IMR-90 (cell line): ENCODE data around the gene SORBS1. TPM values are rescaled to one million over a fixed set of nuclear protein-coding genes. Genes with fewer than 3 reads are reported as not detected.

Experiments
- ATAC-seq: fragments of 200-7000 bp; cut with Tn5 transposase; 2 replicates; pipeline ENCODE4 v1.9.1; 2020; ENCODE audit warnings: low read depth, mild to moderate bottlenecking, moderate library complexity
- BruUV-seq: library from RNA; stranded (reverse); fragments of 400-500 nt; replicated peaks from 2 replicates; lab custom pipeline; 2021; lab: Mats Ljungman, UMichigan
- CTCF ChIA-PET: fragments of 300-600 bp; formaldehyde crosslinking; extraction: SDS; loops from one replicate; lab custom pipeline; 2021; ENCODE audit warnings: antibody characterized with exemption; lab: Yijun Ruan, JAX
- POLR2A ChIA-PET: fragments of 300-600 bp; sonication (Branson Sonifier 250); formaldehyde crosslinking; loops from one replicate; lab custom pipeline; 2022; ENCODE audit warnings: antibody characterized with exemption; ENCODE audit not compliant: unreplicated experiment; lab: Charles Lee
- DNase-seq: peaks from one replicate; pipeline ENCODE4 v3.0.0; 2013
- H2AFZ ChIP-seq: replicated peaks from 2 replicates; pipeline ENCODE3; 2013; ENCODE audit warnings: low read length, mild to moderate bottlenecking; ENCODE audit not compliant: poor library complexity
- H2AK5ac ChIP-seq: 2 replicates; pipeline ENCODE4 v1.6.1; 2013; ENCODE audit warnings: low read depth, low read length, inconsistent platforms
- H2AK9ac ChIP-seq: replicated peaks from 2 replicates; pipeline ENCODE3; 2013; ENCODE audit warnings: mild to moderate bottlenecking, low read depth, low read length, moderate library complexity; ENCODE audit not compliant: poor library complexity
- H2BK120ac ChIP-seq: 2 replicates; pipeline ENCODE4 v1.6.1; 2013; ENCODE audit warnings: low read depth, low read length, inconsistent platforms
- H2BK15ac ChIP-seq: 3 replicates; pipeline ENCODE4 v1.6.1; 2013; ENCODE audit warnings: low read depth, low read length, inconsistent platforms
- H2BK20ac ChIP-seq: 2 replicates; pipeline ENCODE4 v1.6.1; 2013; ENCODE audit warnings: low read depth, mild to moderate bottlenecking, inconsistent platforms, low read length, moderate library complexity
- H2BK5ac ChIP-seq: 2 replicates; pipeline ENCODE4 v1.6.1; 2013; ENCODE audit warnings: mild to moderate bottlenecking, low read depth, low read length, inconsistent platforms; ENCODE audit not compliant: poor library complexity, severe bottlenecking
- H3K14ac ChIP-seq: replicated peaks from 2 replicates; pipeline ENCODE4 v1.6.1; 2013; ENCODE audit warnings: low read depth, low read length, inconsistent platforms
- H3K18ac ChIP-seq: 2 replicates; pipeline ENCODE4 v1.6.1; 2013; ENCODE audit warnings: low read depth, low read length, control low read depth
- H3K23ac ChIP-seq: 2 replicates; pipeline ENCODE4 v1.6.1; 2013; ENCODE audit warnings: low read depth, low read length, inconsistent platforms
- H3K27ac ChIP-seq: 2 replicates; pipeline ENCODE4 v1.5.1; 2013; ENCODE audit warnings: mild to moderate bottlenecking, control low read depth, low read length; ENCODE audit not compliant: insufficient read depth
- H3K27me3 ChIP-seq: 2 replicates; pipeline ENCODE4 v1.6.1; 2013; ENCODE audit warnings: low read length; ENCODE audit not compliant: control insufficient read depth, insufficient read depth
- H3K36me3 ChIP-seq: 2 replicates; pipeline ENCODE4 v1.6.1; 2013; ENCODE audit warnings: low read length, mixed read lengths; ENCODE audit not compliant: control insufficient read depth, insufficient read depth
- H3K4ac ChIP-seq: 2 replicates; pipeline ENCODE4 v1.6.1; 2013; ENCODE audit warnings: low read depth, low read length, inconsistent platforms
- H3K4me1 ChIP-seq: 2 replicates; pipeline ENCODE4 v1.6.1; 2013; ENCODE audit warnings: low read length, mixed read lengths; ENCODE audit not compliant: control insufficient read depth, insufficient read depth
- H3K4me2 ChIP-seq: 2 replicates; pipeline ENCODE4 v1.6.1; 2013; ENCODE audit warnings: low read depth, mild to moderate bottlenecking, control low read depth, low read length, moderate library complexity
- H3K4me3 ChIP-seq: 2 replicates; pipeline ENCODE4 v1.5.1; 2013; ENCODE audit warnings: low read depth, mild to moderate bottlenecking, control low read depth, low read length, moderate library complexity; ENCODE audit not compliant: insufficient read depth
- H3K56ac ChIP-seq: 2 replicates; pipeline ENCODE4 v1.6.1; 2013; ENCODE audit warnings: low read length, inconsistent platforms; ENCODE audit not compliant: insufficient read depth; ENCODE audit errors: extremely low read depth
- H3K79me1 ChIP-seq, 2 experiments: 2 replicates each; pipeline ENCODE4 v1.6.1; 2013; ENCODE audit warnings: low read length in 2 of 2, inconsistent platforms in 1 of 2, low read depth in 1 of 2
- H3K9ac ChIP-seq: 2 replicates; pipeline ENCODE4 v1.6.1; 2013; ENCODE audit warnings: low read depth, low read length, control low read depth
- H3K9me1 ChIP-seq: 2 replicates; pipeline ENCODE4 v1.6.1; 2013; ENCODE audit warnings: low read length, inconsistent platforms; ENCODE audit not compliant: insufficient read depth
- H3K9me3 ChIP-seq: 2 replicates; pipeline ENCODE4 v1.6.1; 2013; ENCODE audit warnings: low read length; ENCODE audit not compliant: control insufficient read depth, insufficient read depth
- H4K20me1 ChIP-seq: 2 replicates; pipeline ENCODE4 v1.6.1; 2013; ENCODE audit warnings: low read length, inconsistent platforms; ENCODE audit not compliant: insufficient read depth
- H4K5ac ChIP-seq: 2 replicates; pipeline ENCODE4 v1.6.1; 2013; ENCODE audit warnings: mild to moderate bottlenecking, low read depth, low read length, control low read depth
- H4K8ac ChIP-seq, 2 experiments: 2 replicates each; pipeline ENCODE4 v1.6.1; 2013; ENCODE audit warnings: low read depth in 2 of 2, low read length in 2 of 2, control low read depth in 1 of 2, inconsistent platforms in 1 of 2
- H4K91ac ChIP-seq: 2 replicates; pipeline ENCODE4 v1.6.1; 2013; ENCODE audit warnings: low read depth, low read length, inconsistent platforms; ENCODE audit not compliant: insufficient read depth
- BHLHE40 ChIP-seq: fragments of 150-350 bp; IDR thresholded peaks from 2 replicates; pipeline ENCODE4 v1.6.1; 2016; ENCODE audit warnings: mild to moderate bottlenecking, low read depth, low read length
- CEBPB ChIP-seq: IDR thresholded peaks from 2 replicates; pipeline ENCODE4 v1.6.1; 2012; ENCODE audit warnings: low read depth, low read length, improper control_type of control experiment
- CHD1 ChIP-seq: IDR thresholded peaks from 2 replicates; pipeline ENCODE4 v1.6.1; 2012; ENCODE audit warnings: low read depth, low read length, improper control_type of control experiment
- FOS ChIP-seq: fragments of 150-350 bp; IDR thresholded peaks from 2 replicates; pipeline ENCODE4 v1.6.1; 2016; ENCODE audit warnings: low read depth, low read length
- MAFK ChIP-seq: IDR thresholded peaks from 2 replicates; pipeline ENCODE4 v1.6.1; 2012; ENCODE audit warnings: low read depth, low read length, improper control_type of control experiment
- MAZ ChIP-seq: IDR thresholded peaks from 2 replicates; pipeline ENCODE4 v1.6.1; 2012; ENCODE audit warnings: low read depth, mild to moderate bottlenecking, low read length, improper control_type of control experiment, moderate library complexity, borderline replicate concordance
- MXI1 ChIP-seq: IDR thresholded peaks from 2 replicates; pipeline ENCODE4 v1.6.1; 2012; ENCODE audit warnings: low read depth, mild to moderate bottlenecking, low read length, moderate library complexity, borderline replicate concordance
- RAD21 ChIP-seq: IDR thresholded peaks from 2 replicates; pipeline ENCODE4 v1.6.1; 2012; ENCODE audit warnings: low read length, improper control_type of control experiment
- RCOR1 ChIP-seq: IDR thresholded peaks from 2 replicates; pipeline ENCODE4 v1.6.1; 2012; ENCODE audit warnings: mild to moderate bottlenecking, low read length, improper control_type of control experiment; ENCODE audit not compliant: insufficient replicate concordance
- RFX5 ChIP-seq: IDR thresholded peaks from 2 replicates; pipeline ENCODE4 v1.8.0; 2012; ENCODE audit warnings: low read depth, mild to moderate bottlenecking, low read length, moderate library complexity
- SMC3 ChIP-seq: fragments of 150-350 bp; IDR thresholded peaks from 2 replicates; pipeline ENCODE4 v1.6.1; 2016; ENCODE audit warnings: low read depth, mild to moderate bottlenecking, antibody characterized with exemption, low read length, moderate library complexity
- dilution Hi-C: fragments of 300-500 bp; cut with HindIII; formaldehyde crosslinking; loops from one replicate; pipeline ENCODE4 v1.14.3; 2018; ENCODE audit warnings: low sequenced_read_pairs; ENCODE audit not compliant: unreplicated experiment
- in situ Hi-C: fragments of 300-500 bp; cut with MboI; formaldehyde crosslinking; loops from 3 replicates; pipeline ENCODE4 v1.14.3; 2019; ENCODE audit warnings: low sequenced_read_pairs, inconsistent platforms, mixed read lengths
- intact Hi-C: fragments of 100-400 bp; cut with micrococcal nuclease; formaldehyde crosslinking; loops from 2 replicates; pipeline ENCODE4 v1.10.0; 2022
- polyA plus RNA-seq, 3 experiments: library from polyadenylated mRNA; depleted of rRNA; stranded (reverse); fragments of >200 nt; gene quantifications; 2 replicates each; pipeline ENCODE4 v1.2.3, GENCODE V29; 2012; ENCODE audit warnings: low replicate concordance in 1 of 3
- total RNA-seq: library from RNA; depleted of rRNA; stranded (reverse); fragments of >200 nt; gene quantifications from 2 replicates; pipeline ENCODE4 v1.2.3, GENCODE V29; 2012
- TF ChIP-seq, protein P1 (sequence below): conservative IDR thresholded peaks from 2 replicates; pipeline ENCODE4 v1.5.1; 2012; ENCODE audit warnings: mild to moderate bottlenecking, low read depth, low read length, improper control_type of control experiment
- TF ChIP-seq, protein P2 (sequence below): fragments of 150-350 bp; IDR thresholded peaks from 2 replicates; pipeline ENCODE4 v1.6.1; 2017; ENCODE audit warnings: mild to moderate bottlenecking, antibody characterized with exemption, low read length, low read depth

Gene SORBS1
- total and polyA plus RNA-seq, 2 of the 4 experiments (the other 2 are of a cell fraction), result 0.18 to 0.32 TPM

DNA sequence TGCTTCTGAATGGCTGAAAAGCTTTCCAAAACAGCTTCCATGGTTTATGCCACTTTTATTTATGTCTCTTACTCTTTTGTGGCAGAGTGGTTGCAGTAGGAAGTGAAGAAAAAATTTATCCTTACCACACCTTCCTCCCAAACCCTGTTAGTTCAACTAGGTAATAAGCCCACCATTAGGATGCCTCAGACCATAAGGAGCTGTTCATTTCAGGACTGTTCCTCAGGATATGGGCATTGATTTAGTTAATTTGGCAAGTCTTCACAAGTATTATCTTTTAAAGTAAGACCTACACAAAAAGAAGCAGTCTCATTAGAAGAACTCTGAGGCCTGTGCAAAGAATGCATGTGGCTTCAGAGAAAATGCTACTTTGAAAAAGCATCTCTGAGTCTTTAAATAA lies 187.5 kb downstream of the SORBS1 start:
- Histone ChIP-seq H3K36me3 (no peaks in the 10 kb centered on the region), H2BK15ac (no peak overlapping the region), H2AK9ac (no peak overlapping the region), H3K79me1 (no peaks in the 10 kb centered on the region), H3K27me3 (peaks cover 37% of the 10 kb centered on the region), H3K23ac (no peak overlapping the region), H3K14ac (no peak overlapping the region), H2AFZ (no peak overlapping the region), H3K18ac (no peak overlapping the region), H3K4ac (no peak overlapping the region), H4K20me1 (no peaks in the 10 kb centered on the region), H3K9me3 (no peaks in the 10 kb centered on the region), H3K9me1 (no peaks in the 10 kb centered on the region), H4K91ac (no peak overlapping the region), H3K9ac (no peak overlapping the region), H3K27ac (no peak overlapping the region), H2BK20ac (no peak overlapping the region), H4K5ac (no peak overlapping the region), H2AK5ac (no peak overlapping the region), H4K8ac (no peak overlapping the region), H2BK120ac (no peak overlapping the region), H3K56ac (no peak overlapping the region), H3K4me2 (no peak overlapping the region), H3K4me1 (no peaks in the 10 kb centered on the region), H3K4me3 (no peak overlapping the region), H2BK5ac (no peak overlapping the region)
- dilution Hi-C loops, result no loop called here
- POLR2A ChIA-PET, result no interaction called here
- BruUV-seq, result no TSS peak
- no peak for DNase-seq
- intact Hi-C loops, result loop anchor here (2.0 kb wide), 1 partner anchor 227 kb away; no protein-coding TSS in a partner anchor
- ATAC-seq, result no peak
- in situ Hi-C loops, result loop anchor here (25.0 kb wide), 1 partner anchor 761 kb away; no protein-coding TSS in a partner anchor
- no peak for TF ChIP-seq MXI1
- TF ChIP-seq SMC3, result no peak
- no peak for TF ChIP-seq MAFK
- TF ChIP-seq RCOR1, result no peak
- TF ChIP-seq, protein P1, sequence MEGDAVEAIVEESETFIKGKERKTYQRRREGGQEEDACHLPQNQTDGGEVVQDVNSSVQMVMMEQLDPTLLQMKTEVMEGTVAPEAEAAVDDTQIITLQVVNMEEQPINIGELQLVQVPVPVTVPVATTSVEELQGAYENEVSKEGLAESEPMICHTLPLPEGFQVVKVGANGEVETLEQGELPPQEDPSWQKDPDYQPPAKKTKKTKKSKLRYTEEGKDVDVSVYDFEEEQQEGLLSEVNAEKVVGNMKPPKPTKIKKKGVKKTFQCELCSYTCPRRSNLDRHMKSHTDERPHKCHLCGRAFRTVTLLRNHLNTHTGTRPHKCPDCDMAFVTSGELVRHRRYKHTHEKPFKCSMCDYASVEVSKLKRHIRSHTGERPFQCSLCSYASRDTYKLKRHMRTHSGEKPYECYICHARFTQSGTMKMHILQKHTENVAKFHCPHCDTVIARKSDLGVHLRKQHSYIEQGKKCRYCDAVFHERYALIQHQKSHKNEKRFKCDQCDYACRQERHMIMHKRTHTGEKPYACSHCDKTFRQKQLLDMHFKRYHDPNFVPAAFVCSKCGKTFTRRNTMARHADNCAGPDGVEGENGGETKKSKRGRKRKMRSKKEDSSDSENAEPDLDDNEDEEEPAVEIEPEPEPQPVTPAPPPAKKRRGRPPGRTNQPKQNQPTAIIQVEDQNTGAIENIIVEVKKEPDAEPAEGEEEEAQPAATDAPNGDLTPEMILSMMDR, result no peak
- TF ChIP-seq MAZ, result no peak
- TF ChIP-seq BHLHE40, result no peak
- TF ChIP-seq CHD1, result no peak
- no peak for TF ChIP-seq FOS
- no peak for TF ChIP-seq CEBPB
- TF ChIP-seq RAD21, result no peak
- TF ChIP-seq, protein P2, sequence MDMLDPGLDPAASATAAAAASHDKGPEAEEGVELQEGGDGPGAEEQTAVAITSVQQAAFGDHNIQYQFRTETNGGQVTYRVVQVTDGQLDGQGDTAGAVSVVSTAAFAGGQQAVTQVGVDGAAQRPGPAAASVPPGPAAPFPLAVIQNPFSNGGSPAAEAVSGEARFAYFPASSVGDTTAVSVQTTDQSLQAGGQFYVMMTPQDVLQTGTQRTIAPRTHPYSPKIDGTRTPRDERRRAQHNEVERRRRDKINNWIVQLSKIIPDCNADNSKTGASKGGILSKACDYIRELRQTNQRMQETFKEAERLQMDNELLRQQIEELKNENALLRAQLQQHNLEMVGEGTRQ, result no peak
- no peak for TF ChIP-seq RFX5
- CTCF ChIA-PET, result interaction anchor here (0.6 to 3.0 kb wide), 7 partner anchors 11 to 228 kb away, joined by 3 to 18 read pairs (median 3); no protein-coding TSS in a partner anchor
